D721Med (cell line): ENCODE measurements around the gene HORMAD2.

ENCODE experiments used
- DNase-seq: peaks from one replicate; pipeline ENCODE4 v3.0.0; 2011; ENCODE audit warnings: low spot score; ENCODE audit not compliant: insufficient read length
- FAIRE-seq: peaks from 2 replicates; lab custom pipeline; 2011; peaks lifted over from hg19 to GRCh38; lab: Jason Lieb, UNC
- CTCF ChIP-seq: IDR thresholded peaks from 2 replicates; pipeline ENCODE4 v1.5.1; 2012; ENCODE audit warnings: mild to moderate bottlenecking, control low read depth; ENCODE audit not compliant: insufficient read depth; ENCODE audit errors: missing control alignments

HORMAD2 gene

GRCh38 chr22:30216710-30217109 lies 136.4 kb downstream of the HORMAD2 start:
- FAIRE-seq (no peak), DNase-seq (no peak)
- no peak for TF ChIP-seq CTCF

- FAIRE-seq (no peak), DNase-seq (no peak)
- TF ChIP-seq CTCF, result no peak
Observed at GRCh38 chr22:30217698-30218560, 137.7 kb downstream of the HORMAD2 start.

- TF ChIP-seq CTCF, result no peak
- FAIRE-seq (no peak), DNase-seq (no peak)
Observed at GRCh38 chr22:30219049-30219654, 138.9 kb downstream of the HORMAD2 start.

- TF ChIP-seq CTCF, result no peak
- FAIRE-seq (no peak), DNase-seq (no peak)
Observed at GRCh38 chr22:30219668-30220278, 139.5 kb downstream of the HORMAD2 start.

- FAIRE-seq (no peak), DNase-seq (no peak)
- no peak for TF ChIP-seq CTCF
Observed at GRCh38 chr22:30220338-30221012, 140.2 kb downstream of the HORMAD2 start.

- no peak for TF ChIP-seq CTCF
- FAIRE-seq (no peak), DNase-seq (no peak)
Observed at GRCh38 chr22:30221121-30221992, 141.1 kb downstream of the HORMAD2 start.
